Loucy (cell line): ENCODE measurements around the gene DESI2.

Source experiments
- EZH2phosphoT487 ChIP-seq: fragments of 200-600 bp; IDR thresholded peaks from 2 replicates; pipeline ENCODE4 v1.6.1; 2018; ENCODE audit warnings: antibody characterized with exemption, mild to moderate bottlenecking, moderate library complexity, borderline replicate concordance
- TF ChIP-seq, protein P1 (sequence below): fragments of 200-600 bp; sonication (generic); conservative IDR thresholded peaks from 2 replicates; pipeline ENCODE4 v1.5.1; 2014; ENCODE audit warnings: mild to moderate bottlenecking, antibody characterized with exemption, low read length

DNA sequence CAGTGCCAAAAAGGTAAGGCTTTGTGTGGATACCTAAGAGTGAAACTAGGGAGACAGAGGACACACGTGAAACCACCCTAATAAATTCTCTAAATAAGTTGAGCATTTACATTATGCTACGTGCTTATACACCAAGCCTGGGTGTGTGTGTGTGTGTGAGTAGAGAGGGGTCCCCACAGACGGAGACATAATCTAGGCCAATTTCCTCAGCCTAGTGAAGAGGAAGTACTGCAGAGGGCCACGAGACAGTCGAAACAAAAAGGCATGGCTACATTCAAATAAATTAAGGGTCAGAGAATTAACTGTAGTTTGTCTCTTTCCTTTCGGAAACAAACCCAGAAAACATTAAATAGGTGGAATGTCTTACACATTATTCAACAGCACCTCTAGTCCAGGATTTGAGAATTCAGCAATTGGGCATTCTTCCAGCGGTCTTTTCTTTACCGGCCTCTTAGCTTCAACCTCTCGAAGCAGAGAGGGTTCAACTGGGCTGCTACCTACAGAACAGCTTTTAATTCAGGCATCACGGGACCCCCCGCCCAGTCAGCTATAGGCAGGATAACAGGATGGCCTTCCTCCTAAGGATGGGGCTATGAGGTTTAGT, 75.0 kb downstream of the DESI2 start:
- TF ChIP-seq, protein P1, sequence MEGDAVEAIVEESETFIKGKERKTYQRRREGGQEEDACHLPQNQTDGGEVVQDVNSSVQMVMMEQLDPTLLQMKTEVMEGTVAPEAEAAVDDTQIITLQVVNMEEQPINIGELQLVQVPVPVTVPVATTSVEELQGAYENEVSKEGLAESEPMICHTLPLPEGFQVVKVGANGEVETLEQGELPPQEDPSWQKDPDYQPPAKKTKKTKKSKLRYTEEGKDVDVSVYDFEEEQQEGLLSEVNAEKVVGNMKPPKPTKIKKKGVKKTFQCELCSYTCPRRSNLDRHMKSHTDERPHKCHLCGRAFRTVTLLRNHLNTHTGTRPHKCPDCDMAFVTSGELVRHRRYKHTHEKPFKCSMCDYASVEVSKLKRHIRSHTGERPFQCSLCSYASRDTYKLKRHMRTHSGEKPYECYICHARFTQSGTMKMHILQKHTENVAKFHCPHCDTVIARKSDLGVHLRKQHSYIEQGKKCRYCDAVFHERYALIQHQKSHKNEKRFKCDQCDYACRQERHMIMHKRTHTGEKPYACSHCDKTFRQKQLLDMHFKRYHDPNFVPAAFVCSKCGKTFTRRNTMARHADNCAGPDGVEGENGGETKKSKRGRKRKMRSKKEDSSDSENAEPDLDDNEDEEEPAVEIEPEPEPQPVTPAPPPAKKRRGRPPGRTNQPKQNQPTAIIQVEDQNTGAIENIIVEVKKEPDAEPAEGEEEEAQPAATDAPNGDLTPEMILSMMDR, result no peak
- TF ChIP-seq EZH2phosphoT487, result no peak
